Jurkat, Clone E6-1 (cell line): ENCODE results near the gene GRB2.
A peak's percentile ranks its signal among the peaks of the same experiment; 100 is the strongest.
"Not testable (repeated sequence)": the region's sequence is repeated elsewhere in the genome, so short reads cannot be mapped to it uniquely, and the experiment has no call there.

ENCODE experiments used
- DNase-seq: peaks from one replicate; pipeline ENCODE4 v3.0.0-alpha.2; 2011; ENCODE audit warnings: low read depth, low spot score
- H3K4me3 ChIP-seq: 2 replicates; pipeline ENCODE4 v1.5.1; 2011; ENCODE audit warnings: mild to moderate bottlenecking, low read length, control low read depth, moderate library complexity

Gene GRB2

GRCh38 chr17:75301502-75302206 is 103.8 kb downstream of the GRB2 start:
- DNase-seq = no peak
- no peak overlapping the region for H3K4me3 ChIP-seq

DNA sequence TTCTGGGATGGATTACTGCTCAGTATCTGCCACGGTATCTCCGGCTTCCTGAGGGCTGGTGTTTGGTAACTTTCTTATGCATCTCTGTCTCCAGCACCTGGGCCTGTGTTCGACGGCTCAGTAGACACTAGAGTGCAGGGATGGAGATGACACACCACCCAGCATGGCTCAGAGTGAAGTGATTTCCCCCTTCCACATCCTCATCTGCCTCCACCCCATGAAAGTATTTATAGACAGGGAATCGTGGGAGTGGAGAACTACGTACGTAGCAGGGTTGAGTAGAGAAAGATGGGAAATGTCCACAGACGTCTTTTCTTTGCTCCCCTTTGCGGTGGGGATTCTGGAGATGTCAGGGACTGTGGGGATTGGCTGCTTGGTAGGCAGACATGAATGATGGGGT is 104.4 kb downstream of the GRB2 start:
- no peak overlapping the region for H3K4me3 ChIP-seq
- DNase-seq = no peak

DNA sequence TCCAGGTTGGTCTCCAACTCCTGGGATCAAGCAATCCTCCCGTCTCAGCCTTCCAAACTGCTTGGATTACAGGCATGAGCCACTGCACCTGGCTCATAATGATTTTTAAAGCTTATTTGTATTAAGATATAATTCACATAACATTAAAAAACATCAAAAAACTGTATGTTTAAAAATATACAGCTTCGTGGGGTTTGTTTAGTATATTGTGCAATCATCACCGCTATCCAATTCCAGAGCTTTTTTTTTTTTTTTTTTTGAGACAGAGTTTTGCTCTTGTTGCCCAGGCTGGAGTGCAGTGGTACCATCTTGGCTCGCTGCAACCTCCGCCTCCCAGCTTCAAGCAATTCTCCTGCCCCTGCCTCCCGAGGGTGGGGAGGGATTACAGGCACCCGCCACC is 105.2 kb downstream of the GRB2 start:
- H3K4me3 ChIP-seq = no peak overlapping the region

DNA sequence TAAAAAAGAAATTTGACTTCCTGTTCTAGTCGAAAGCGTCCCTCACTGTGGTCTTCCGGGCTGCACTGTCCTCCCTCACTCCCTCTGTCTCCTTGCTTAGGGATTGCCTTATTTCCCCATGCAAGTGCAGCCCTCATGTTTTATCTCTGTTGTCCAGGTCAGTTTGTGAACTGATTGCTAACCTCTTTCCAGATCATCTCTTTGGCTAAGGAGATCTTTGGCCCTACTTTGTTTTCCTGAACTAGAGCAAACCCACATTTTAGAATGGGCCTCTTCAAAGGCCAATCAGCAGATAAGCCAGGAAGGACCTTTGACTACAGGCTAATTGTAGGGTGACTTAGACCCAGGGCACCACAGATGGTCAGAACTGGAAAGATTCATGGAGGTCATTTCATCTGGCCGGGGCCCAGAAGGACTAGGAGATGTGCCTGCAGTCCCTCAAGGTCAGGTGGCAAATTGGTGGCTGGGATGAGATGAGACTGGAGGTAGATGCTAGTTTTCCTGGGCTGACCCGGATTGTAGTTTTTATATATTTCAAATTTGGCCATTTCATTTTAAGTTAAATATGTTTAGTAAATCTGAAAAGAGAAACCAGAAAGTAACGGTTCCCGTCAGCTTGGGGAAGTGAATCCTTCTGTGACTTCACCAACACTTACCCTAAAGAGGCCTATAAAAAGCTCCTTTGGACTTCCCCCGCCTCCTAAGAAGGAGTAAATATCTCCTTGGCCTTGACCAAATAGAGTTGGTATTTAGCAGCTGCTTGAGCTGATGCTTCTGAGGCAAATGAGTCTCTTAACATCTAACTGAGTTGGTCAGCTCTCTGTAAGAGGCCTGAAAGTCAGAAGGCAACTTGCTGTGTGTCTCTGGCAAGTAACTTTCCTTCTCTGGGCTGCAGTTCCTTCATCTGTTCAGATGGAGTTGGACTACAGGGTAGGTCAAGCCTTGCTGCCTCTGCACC is 110.0 kb downstream of the GRB2 start:
- no peak for DNase-seq
- H3K4me3 ChIP-seq = no peak overlapping the region

More for the DNA sequence above, 105.2 kb downstream of the GRB2 start:
- no peak for DNase-seq

DNA sequence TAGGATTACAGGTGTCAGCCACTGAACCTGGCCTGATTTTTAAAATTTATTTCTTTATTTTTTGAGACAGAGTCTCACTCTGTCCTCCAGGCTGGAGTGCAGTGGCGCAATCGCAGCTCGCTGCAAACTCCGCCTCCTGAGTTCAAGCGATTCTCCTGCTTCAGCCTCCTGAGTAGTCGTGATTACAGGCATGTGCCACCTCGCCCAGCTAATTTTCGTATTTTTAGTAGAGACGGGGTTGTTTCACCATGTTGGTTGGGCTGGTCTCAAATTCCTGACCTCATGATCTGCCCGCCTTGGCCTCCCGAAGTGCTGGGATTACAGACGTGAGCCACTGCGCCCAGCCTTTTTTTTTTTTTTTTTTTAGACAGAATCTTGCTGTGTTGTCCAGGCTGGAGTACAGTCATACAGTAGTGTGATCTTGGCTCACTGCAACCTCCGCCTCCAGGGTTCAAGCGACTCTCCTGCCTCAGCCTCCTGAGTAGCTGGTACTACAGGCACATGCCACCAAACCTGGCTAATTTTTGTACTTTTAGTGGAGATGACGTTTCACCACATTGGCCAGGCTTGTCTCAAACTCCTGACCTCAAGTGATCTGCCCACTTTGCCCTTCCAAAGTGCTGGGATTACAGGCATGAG is 112.5 kb downstream of the GRB2 start:
- H3K4me3 ChIP-seq, DNase-seq: not testable (repeated sequence)

DNA sequence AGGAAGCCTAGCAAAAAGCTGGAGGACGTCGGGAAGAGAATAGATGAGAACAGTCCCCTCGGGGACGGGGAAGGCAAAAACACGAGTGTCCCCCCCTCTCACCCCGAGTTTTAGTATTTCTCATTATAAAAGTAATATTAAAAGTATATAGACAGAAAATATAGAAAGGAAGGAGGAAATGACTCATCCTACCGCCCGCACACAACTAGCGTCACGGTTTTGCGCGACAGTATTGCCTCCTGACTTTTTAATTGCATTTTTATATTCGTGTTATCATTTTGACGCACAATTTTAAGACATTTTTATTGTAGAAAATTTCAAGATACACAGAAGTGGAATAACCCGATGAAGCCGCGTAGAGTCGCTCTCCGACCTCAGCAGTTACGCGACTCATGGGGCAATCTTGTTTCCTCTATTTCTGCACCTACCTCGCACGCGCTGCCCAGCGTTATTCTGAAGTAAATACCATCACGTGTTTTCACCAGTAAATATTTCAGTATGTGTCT is 115.6 kb downstream of the GRB2 start:
- DNase-seq = peak; percentile 55
- H3K4me3 ChIP-seq = peak overlapping the region; percentile 93

GRCh38 chr17:75289115-75289831 is 116.2 kb downstream of the GRB2 start, which contains the start of gene SLC25A19:
SLC25A19 (minus strand) TSS chr17:75289433; CDS start chr17:75286764, 2,669 bp downstream.
- DNase-seq = peak; percentile 99
- peak within 1 kb of the TSS; percentile 93 for H3K4me3 ChIP-seq

GRCh38 chr17:75288770-75289114 is 116.7 kb downstream of the GRB2 start:
- DNase-seq = peak; percentile 32
- H3K4me3 ChIP-seq = peak overlapping the region; percentile 93

DNA sequence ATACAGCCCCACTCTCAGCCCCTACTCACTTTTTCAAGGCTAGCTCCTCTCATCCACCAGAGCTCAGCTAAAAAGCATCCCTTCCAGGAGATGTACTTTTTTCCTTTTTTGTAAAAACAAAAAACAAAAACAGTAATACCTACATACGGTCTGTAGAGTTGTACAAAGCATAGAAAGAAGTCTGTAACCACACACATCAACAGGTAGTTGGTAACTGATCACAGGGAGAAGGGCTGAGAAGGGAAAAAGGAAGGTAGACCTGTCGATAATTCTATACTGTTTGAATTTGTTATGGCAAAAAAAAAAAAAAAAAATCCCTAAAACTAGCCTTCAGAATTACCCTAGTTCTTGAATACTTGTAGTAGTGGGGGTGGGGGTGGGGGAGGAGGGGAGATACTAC is 117.1 kb downstream of the GRB2 start:
- no peak for DNase-seq
- peak overlapping the region; percentile 93 for H3K4me3 ChIP-seq

DNA sequence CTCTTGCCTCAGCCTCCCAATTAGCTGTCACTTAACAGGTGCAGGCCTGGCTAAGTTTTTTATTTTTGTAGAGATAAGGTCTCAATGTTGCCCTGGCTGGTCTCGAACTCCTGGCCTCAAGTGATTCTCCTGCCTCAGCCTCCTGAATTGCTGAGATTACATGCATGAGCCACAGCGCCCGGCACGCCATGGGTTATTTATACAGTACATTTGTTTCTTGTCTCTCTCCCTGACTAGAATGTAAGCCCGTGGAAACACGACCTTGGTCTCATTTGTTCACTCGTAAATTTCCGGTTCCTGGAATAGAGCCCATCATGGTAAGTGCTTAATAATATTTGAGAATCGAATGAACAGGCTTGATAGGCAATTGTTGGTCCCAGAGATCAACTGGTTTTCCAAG is 118.3 kb downstream of the GRB2 start:
- no peak overlapping the region for H3K4me3 ChIP-seq
- DNase-seq = no peak

DNA sequence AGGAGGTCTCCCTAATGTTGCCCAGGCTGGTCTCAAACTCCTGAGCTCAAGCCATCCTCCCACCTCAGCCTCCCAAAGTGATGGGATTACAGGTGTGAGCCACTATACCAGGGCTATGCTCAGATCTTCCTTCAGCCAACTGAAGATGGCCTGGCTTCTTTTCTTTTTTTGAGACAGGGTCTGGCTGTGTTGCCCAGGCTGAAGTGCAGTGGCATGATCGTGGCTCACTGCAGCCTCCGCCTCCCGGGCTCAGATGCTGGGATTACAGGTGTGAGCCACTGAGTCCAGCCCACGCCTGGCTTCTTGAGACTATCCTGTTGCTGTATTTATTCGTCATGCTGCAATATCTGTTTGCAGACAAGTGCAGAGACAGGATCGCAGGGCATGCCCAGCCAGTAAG is 120.4 kb downstream of the GRB2 start:
- H3K4me3 ChIP-seq = no peak overlapping the region
- no peak for DNase-seq

DNA sequence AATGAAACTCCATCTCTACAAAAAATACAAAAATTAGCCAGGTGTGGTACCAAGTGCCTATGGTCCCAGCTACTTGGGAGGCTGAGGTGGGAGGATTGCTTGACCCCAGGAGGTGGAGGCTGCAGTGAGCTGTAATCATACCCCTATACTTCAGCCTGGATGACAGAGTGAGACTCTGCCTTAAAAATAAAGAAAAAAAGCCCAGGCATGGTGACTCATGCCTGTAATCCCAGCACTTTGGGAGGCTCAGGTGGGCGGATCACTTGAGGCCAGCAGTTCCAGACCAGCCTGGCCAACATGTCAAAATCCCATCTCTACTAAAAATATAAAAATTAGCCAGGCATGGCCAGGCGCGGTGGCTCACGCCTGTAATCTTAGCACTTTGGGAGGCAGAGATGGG is 125.3 kb downstream of the GRB2 start:
- H3K4me3 ChIP-seq, DNase-seq: not testable (repeated sequence)

GRCh38 chr17:75277664-75278071 is 127.8 kb downstream of the GRB2 start:
- no peak for DNase-seq
- H3K4me3 ChIP-seq = no peak overlapping the region

- DNase-seq = no peak
These were observed 131.3 kb downstream of the GRB2 start for GRCh38 chr17:75273977-75274708.

GRCh38 chr17:75272848-75273184 is 132.7 kb downstream of the GRB2 start:
- DNase-seq = no peak
- no peak overlapping the region for H3K4me3 ChIP-seq

More at GRCh38 chr17:75273977-75274708, 131.3 kb downstream of the GRB2 start:
- no peak overlapping the region for H3K4me3 ChIP-seq

- DNase-seq = no peak
- peak overlapping the region; percentile 81 for H3K4me3 ChIP-seq
These were observed 133.3 kb downstream of the GRB2 start for GRCh38 chr17:75271955-75272847.

GRCh38 chr17:75271233-75271954 is 134.1 kb downstream of the GRB2 start:
- peak overlapping the region; percentile 81 for H3K4me3 ChIP-seq
- DNase-seq = peak; percentile 69
